HepG2 (cell line): ENCODE data around the gene PSMD3. TPM values are rescaled to one million over a fixed set of nuclear protein-coding genes. Genes with fewer than 3 reads are reported as not detected.
A peak's percentile ranks its signal among the peaks of the same experiment; 100 is the strongest.

Source experiments
- ARHGAP35 ChIP-seq: sonication (generic); formaldehyde crosslinking; IDR thresholded peaks from 2 replicates; pipeline ENCODE4 v1.9.0; 2022; ENCODE audit warnings: mild to moderate bottlenecking, inconsistent platforms, moderate library complexity, missing genetic modification reagents, borderline replicate concordance
- ERF ChIP-seq: IDR thresholded peaks from 2 replicates; pipeline ENCODE4 v1.6.1; 2018; ENCODE audit warnings: missing biosample characterization, missing genetic modification reagents
- MAFF ChIP-seq: IDR thresholded peaks from 2 replicates; pipeline ENCODE4 v1.6.1; 2011; ENCODE audit warnings: low read depth, low read length, improper control_type of control experiment
- MEIS1 ChIP-seq: sonication (generic); formaldehyde crosslinking; IDR thresholded peaks from 2 replicates; pipeline ENCODE4 v1.9.0; 2021; ENCODE audit warnings: mild to moderate bottlenecking, missing genetic modification reagents, moderate library complexity, borderline replicate concordance
- MIER3 ChIP-seq: IDR thresholded peaks from 2 replicates; pipeline ENCODE4 v1.6.1; 2016; ENCODE audit warnings: missing compliant biosample characterization, borderline replicate concordance
- RBM39 ChIP-seq: fragments of 200-400 bp; formaldehyde crosslinking; IDR thresholded peaks from one replicate; pipeline ENCODE4 v1.6.1; 2018; ENCODE audit warnings: antibody characterized with exemption, mild to moderate bottlenecking, low read depth, low read length; ENCODE audit not compliant: poor library complexity, severe bottlenecking
- RFX3 ChIP-seq: IDR thresholded peaks from 2 replicates; pipeline ENCODE4 v1.6.1; 2016; ENCODE audit warnings: missing biosample characterization, missing genetic modification reagents
- SAFB2 ChIP-seq: sonication (generic); formaldehyde crosslinking; IDR thresholded peaks from 2 replicates; pipeline ENCODE4 v1.5.1; 2020; ENCODE audit warnings: missing genetic modification reagents, low read depth, mild to moderate bottlenecking, borderline replicate concordance
- SKIL ChIP-seq: sonication (generic); formaldehyde crosslinking; IDR thresholded peaks from 2 replicates; pipeline ENCODE4 v1.8.0; 2022; ENCODE audit warnings: missing genetic modification reagents, mild to moderate bottlenecking, moderate library complexity, borderline replicate concordance
- TCF7L2 ChIP-seq: IDR thresholded peaks from 2 replicates; pipeline ENCODE4 v1.6.1; 2011; ENCODE audit warnings: mild to moderate bottlenecking, low read depth, low read length, moderate library complexity
- ZFP90 ChIP-seq: sonication (generic); formaldehyde crosslinking; IDR thresholded peaks from 2 replicates; pipeline ENCODE4 v1.8.0; 2022; ENCODE audit warnings: missing genetic modification reagents, mild to moderate bottlenecking, inconsistent platforms, borderline replicate concordance
- ZNF18 ChIP-seq: sonication (generic); formaldehyde crosslinking; IDR thresholded peaks from 2 replicates; pipeline ENCODE4 v1.8.0; 2022; ENCODE audit warnings: mild to moderate bottlenecking, missing genetic modification reagents; ENCODE audit not compliant: insufficient replicate concordance
- ZNF264 ChIP-seq: sonication (generic); formaldehyde crosslinking; IDR thresholded peaks from 2 replicates; pipeline ENCODE4 v1.4.0; 2020; ENCODE audit warnings: missing genetic modification reagents
- ZNF549 ChIP-seq: sonication (generic); formaldehyde crosslinking; IDR thresholded peaks from 2 replicates; pipeline ENCODE4 v1.5.0; 2020; ENCODE audit warnings: missing genetic modification reagents
- ZNF567 ChIP-seq: sonication (generic); formaldehyde crosslinking; IDR thresholded peaks from 2 replicates; pipeline ENCODE4 v1.8.1; 2023; ENCODE audit warnings: mild to moderate bottlenecking, missing genetic modification reagents, borderline replicate concordance
- ZNF678 ChIP-seq: sonication (generic); formaldehyde crosslinking; IDR thresholded peaks from 2 replicates; pipeline ENCODE4 v1.4.0; 2020; ENCODE audit warnings: mild to moderate bottlenecking, missing genetic modification reagents
- ZNF713 ChIP-seq: sonication (generic); formaldehyde crosslinking; IDR thresholded peaks from 2 replicates; pipeline ENCODE4 v1.4.0; 2020; ENCODE audit warnings: mild to moderate bottlenecking, missing genetic modification reagents
- polyA plus RNA-seq, 8 experiments: library from polyadenylated mRNA; depleted of rRNA in 3 of 8; stranded (reverse) in 7 of 8; unstranded in 1 of 8; fragments of >200 nt; fragmentation: Illumina TruSeq in 4 of 8; extraction: Trizol in 4 of 8; gene quantifications; 2 replicates each; pipeline versions ENCODE4 v1.2.1 to v1.2.3, GENCODE V29; 2011 to 2016; ENCODE audit warnings: low read depth in 4 of 8, missing spikeins in 1 of 8, mixed read lengths in 1 of 8; ENCODE audit not compliant: insufficient read depth in 1 of 8
- total RNA-seq, 5 experiments: library from RNA; depleted of rRNA; stranded (reverse); fragments of >200 nt; fragmentation: Illumina TruSeq; extraction: Trizol; gene quantifications; 2 replicates each; pipeline ENCODE4 v1.2.3, GENCODE V29; 2016; ENCODE audit warnings: low read depth in 1 of 5
- TF ChIP-seq, protein P1 (sequence below): sonication (generic); formaldehyde crosslinking; IDR thresholded peaks from 2 replicates; pipeline ENCODE4 v1.4.0; 2020; ENCODE audit warnings: missing genetic modification reagents
- TF ChIP-seq, protein P2 (sequence below): IDR thresholded peaks from 2 replicates; pipeline ENCODE4 v1.6.1; 2016; ENCODE audit warnings: low read depth, control low read depth
- TF ChIP-seq, protein P3 (sequence below): sonication (generic); formaldehyde crosslinking; IDR thresholded peaks from 2 replicates; pipeline ENCODE4 v1.4.0; 2020; ENCODE audit warnings: missing genetic modification reagents

The PSMD3 gene
- total and polyA plus RNA-seq, 2 of the 13 experiments (the other 11 are each of a cell fraction or from before 2014, with no cell fraction given): 97.4 to 146 TPM

- TF ChIP-seq MAFF: no peak
- no peak for TF ChIP-seq RBM39
- TF ChIP-seq, protein P1, sequence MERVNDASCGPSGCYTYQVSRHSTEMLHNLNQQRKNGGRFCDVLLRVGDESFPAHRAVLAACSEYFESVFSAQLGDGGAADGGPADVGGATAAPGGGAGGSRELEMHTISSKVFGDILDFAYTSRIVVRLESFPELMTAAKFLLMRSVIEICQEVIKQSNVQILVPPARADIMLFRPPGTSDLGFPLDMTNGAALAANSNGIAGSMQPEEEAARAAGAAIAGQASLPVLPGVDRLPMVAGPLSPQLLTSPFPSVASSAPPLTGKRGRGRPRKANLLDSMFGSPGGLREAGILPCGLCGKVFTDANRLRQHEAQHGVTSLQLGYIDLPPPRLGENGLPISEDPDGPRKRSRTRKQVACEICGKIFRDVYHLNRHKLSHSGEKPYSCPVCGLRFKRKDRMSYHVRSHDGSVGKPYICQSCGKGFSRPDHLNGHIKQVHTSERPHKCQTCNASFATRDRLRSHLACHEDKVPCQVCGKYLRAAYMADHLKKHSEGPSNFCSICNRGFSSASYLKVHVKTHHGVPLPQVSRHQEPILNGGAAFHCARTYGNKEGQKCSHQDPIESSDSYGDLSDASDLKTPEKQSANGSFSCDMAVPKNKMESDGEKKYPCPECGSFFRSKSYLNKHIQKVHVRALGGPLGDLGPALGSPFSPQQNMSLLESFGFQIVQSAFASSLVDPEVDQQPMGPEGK (CRISPR knock-in tag): peak; percentile 57
- no peak for TF ChIP-seq SKIL
- no peak for TF ChIP-seq TCF7L2
- TF ChIP-seq SAFB2 (CRISPR knock-in tag): no peak
- no peak for TF ChIP-seq ARHGAP35 (CRISPR knock-in tag)
- no peak for TF ChIP-seq MIER3
- TF ChIP-seq ZNF678 (CRISPR knock-in tag): no peak
- TF ChIP-seq ZNF18 (CRISPR knock-in tag): no peak
- TF ChIP-seq RFX3: no peak
- TF ChIP-seq, protein P2, sequence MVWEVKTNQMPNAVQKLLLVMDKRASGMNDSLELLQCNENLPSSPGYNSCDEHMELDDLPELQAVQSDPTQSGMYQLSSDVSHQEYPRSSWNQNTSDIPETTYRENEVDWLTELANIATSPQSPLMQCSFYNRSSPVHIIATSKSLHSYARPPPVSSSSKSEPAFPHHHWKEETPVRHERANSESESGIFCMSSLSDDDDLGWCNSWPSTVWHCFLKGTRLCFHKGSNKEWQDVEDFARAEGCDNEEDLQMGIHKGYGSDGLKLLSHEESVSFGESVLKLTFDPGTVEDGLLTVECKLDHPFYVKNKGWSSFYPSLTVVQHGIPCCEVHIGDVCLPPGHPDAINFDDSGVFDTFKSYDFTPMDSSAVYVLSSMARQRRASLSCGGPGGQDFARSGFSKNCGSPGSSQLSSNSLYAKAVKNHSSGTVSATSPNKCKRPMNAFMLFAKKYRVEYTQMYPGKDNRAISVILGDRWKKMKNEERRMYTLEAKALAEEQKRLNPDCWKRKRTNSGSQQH (CRISPR knock-in tag): 0 out of 2 replicates have a peak, but pooled peaks have one; percentile 36
- TF ChIP-seq MEIS1 (CRISPR knock-in tag): no peak; the same call in 1 of the 2 replicates
- no peak for TF ChIP-seq ZNF549 (CRISPR knock-in tag)
- TF ChIP-seq ERF (CRISPR knock-in tag): peak; percentile 31; the same call in 1 of the 2 replicates
- 0 out of 2 replicates have a peak, but pooled peaks have one; percentile 62 for TF ChIP-seq ZNF713
- 0 out of 2 replicates have a peak, but pooled peaks have one; percentile 45 for TF ChIP-seq ZFP90
- TF ChIP-seq ZNF567 (CRISPR knock-in tag): no peak
- TF ChIP-seq, protein P3, sequence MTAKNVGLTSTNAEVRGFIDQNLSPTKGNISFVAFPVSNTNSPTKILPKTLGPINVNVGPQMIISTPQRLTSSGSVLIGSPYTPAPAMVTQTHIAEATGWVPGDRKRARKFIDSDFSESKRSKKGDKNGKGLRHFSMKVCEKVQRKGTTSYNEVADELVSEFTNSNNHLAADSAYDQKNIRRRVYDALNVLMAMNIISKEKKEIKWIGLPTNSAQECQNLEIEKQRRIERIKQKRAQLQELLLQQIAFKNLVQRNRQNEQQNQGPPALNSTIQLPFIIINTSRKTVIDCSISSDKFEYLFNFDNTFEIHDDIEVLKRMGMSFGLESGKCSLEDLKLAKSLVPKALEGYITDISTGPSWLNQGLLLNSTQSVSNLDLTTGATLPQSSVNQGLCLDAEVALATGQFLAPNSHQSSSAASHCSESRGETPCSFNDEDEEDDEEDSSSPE: no peak
- no peak for TF ChIP-seq ZNF264
Measured at GRCh38 chr17:39952680-39953470, 27.7 kb upstream of the PSMD3 start (continued).
